HG02571 (cell line): Measurements from ENCODE around the gene MFAP2.

Experiments used
- ATAC-seq: cut with Tn5 transposase; IDR thresholded peaks from one replicate; pipeline ENCODE4 v1.9.1; 2021; ENCODE audit warnings: mild to moderate bottlenecking, moderate library complexity; ENCODE audit not compliant: unreplicated experiment

The MFAP2 gene

DNA sequence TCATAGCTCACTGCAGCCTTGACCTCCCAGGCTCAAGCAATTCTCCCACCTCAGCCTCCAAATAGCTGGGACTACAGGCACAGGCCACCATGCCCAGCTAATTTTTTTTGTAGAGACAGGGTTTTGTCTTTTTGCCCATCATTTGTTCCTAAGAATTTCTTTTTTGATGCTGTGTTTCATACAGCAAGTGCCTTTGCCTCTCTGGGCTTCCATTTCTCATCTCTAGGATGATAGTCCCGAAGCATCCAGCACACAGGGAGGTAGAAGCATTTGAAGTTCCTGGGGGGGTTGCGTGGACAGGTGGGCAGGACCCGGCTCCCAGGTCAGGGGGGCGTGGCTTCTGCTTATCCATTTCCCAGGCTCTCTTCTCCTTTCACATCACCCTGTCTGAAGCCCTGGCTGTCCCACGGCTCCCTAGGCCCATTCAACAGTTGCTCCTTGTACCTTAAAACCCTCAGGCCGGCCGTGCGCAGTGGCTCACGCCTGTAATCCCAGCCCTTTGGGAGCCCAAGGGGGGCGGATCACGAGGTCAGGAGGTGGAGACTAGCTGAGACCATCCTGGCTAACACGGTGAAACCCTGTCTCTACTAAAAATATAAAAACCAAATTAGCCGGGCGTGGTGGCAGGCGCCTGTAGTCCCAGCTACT is 27.9 kb upstream of the MFAP2 start:
- no peak for ATAC-seq

DNA sequence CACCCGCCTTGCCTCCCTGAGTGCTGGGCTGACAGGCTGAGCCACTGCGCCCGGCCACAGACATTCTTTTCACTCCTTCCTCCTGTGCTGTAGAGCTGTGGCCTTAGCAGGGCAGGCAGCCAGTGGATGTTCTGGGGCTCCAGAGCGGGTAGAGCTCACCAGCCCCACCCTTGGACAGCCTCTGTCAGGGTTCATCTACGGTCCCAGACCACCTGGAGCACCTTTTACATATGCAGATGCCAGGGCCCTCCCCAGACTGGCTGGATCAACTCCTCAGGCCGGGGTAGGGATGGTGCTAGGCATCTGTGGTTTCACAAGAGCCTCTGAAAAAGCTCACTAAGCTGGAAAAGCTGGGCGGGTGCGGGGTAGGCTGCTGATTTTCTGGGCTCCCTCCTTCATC is 26.7 kb upstream of the MFAP2 start:
- ATAC-seq, result no peak

DNA sequence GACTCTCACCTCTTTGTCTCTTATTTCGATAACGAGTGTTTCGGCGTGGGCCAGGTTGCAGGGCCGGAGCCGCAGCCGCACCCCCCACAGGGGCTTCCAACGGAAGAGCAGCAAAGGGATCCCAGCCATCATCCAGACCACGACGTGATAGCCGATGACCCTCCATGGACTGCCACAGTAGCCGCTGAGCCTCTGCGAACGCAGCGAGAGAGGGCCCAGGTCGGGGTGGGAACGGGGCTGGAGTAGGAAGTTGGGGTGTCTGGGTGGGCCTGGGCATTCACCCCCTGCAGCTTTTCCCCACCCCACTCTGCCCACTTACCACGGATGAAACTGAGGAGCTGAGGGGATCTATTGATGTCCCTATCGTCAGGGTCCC is 24.9 kb upstream of the MFAP2 start:
- no peak for ATAC-seq

DNA sequence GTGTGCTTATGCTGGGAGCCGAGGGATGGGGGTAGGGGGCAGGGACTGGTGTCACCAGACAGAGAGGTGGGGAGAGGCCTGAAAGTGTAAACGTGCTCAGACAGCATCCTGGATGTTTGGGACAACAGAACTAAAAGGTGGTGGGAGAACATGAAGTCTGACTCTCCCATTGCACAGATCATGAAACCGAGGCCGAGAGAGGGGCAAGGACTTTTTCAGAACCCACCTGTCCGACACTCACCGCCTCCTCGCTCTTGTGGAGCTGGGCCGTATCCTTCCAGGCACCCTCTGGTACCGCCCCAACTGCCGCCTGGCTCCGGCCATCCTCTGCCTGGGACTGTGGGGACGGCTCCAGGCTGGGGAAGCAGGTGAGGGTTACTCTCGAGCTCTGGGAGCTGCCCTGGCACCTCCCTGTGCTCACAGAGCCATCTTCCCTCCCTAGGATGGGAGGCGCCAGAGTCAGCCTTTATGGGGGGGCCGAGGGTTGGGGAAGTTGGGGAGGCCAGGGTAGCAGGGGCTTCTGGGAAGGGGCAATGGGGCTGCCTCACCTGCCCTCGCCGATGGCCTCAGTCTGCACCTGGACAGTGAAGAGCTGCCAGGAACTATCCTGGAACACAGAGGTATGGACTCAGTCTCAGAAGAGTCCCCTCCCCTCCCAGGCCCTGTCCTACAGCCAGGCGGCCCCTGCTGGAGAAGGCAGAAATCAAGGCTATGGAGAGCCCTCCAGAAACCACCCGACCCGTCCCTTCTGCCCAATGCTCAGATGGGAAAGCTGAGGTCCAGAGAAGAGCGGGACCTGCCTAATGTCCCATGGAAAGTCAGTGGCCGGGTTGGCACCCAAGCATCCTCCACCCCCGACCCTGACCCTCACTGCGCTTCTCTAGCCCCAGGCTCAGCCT is 24.3 kb upstream of the MFAP2 start:
- ATAC-seq, result no peak

DNA sequence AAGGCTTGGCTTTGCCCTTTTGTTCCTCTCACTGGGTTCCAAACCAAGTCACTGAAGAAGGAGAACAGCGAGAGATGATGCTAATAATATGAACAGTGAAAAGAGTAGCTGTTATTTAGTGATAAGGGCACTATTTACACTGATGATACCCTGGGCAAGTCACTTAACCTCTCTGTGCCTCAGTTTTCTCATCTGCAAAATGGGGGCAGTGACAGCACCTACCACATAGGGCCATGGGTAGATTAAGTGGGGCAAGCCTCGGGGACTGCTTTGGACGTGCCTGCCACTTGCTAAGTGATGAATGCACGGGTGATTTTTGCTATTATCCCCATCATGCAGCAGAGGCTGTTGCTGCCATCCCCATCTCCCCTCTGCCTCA is 22.1 kb upstream of the MFAP2 start:
- ATAC-seq, result no peak

DNA sequence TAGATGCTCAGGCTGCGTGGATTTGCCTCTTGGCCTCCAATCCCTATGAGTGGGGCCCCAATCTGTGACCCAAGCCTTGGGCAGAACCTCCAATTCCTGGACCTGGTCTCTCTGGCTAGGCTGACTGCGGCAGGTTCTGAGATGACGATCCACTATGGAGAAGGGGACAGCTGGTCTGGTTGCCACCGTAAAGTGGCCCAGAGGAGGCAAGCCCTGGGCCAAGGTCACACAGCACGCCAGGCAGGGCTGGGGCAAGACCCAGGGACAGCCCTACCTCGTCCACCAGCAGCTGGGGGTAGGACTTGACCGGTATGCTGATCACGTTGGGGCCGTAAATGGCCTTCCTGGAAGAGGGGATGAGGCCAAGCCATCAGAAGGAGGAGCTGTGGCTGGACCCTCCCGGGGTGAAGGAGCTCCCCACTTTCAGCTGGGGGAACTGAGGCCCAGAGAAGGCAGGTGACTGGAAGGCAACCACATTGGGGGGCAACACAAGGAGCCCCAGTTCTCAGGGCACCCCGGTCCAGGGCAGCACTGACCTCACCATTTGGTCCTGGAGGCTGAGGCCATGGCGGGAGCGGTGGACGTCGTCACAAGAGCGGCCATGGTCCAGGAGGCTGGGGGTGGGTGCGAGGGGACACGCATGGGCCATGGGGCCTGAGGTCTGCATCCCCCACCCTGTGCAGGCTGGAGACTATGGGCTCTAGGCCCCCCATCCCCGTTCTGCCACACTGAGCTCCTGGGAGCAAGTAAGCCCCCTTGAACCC is 21.5 kb upstream of the MFAP2 start:
- no peak for ATAC-seq

DNA sequence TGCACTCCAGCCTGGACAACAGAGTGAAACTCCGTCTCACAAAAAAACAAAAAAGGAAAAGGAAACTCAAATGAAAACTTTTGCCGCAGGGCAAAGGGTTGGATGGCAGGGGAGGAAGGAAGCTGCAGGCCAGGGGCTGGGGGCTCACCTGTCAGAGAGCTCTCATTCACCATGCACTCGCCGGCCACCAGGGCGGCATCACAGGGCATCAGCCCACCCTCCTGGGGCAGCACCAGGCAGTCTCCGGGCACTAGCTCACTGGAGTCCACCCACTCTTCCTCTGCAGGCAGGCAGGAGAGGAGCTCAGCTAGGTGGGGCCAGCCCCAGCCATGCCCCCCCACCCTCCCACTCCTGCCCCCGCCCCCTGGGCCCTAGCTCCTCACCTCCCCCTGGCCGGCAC is 19.4 kb upstream of the MFAP2 start:
- ATAC-seq, result no peak

DNA sequence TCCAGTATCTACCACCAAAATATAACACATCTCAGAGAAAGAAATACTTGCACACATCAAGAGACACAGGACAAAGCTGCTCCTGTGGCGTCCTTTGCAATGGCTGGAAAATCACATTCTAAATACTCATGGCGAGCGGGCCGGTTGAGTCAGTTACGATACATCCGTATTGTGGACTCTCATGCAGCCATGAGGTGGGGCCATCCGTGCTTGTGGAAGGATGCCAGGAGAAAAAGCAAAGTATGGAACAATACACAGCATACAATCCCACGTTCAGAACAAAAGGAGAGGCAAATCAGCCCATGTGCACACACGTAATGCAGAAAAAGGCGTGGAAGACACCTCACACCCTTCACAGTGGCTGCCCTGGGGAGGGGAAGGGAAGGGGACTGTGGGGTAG is 18.2 kb upstream of the MFAP2 start:
- no peak for ATAC-seq

DNA sequence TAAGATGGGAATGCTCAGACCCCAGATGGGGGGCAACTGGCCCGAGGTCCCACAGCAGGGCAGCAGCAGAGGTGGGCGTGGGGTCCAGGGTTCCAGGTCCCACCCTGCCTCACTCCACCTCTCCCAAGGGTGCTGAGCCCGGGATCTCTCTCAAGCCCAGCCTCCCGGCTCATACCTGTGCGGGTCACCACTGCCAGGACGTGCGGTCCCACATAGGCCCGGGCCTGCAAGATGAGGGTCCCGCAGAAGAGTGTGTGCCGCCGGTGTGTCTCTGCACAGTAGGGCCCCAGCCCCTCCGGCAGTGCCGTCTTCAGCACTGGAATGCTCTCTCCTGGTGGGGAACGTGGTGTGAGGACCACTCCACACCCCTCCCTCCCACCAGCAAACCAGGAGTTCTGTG is 16.4 kb upstream of the MFAP2 start:
- no peak for ATAC-seq

DNA sequence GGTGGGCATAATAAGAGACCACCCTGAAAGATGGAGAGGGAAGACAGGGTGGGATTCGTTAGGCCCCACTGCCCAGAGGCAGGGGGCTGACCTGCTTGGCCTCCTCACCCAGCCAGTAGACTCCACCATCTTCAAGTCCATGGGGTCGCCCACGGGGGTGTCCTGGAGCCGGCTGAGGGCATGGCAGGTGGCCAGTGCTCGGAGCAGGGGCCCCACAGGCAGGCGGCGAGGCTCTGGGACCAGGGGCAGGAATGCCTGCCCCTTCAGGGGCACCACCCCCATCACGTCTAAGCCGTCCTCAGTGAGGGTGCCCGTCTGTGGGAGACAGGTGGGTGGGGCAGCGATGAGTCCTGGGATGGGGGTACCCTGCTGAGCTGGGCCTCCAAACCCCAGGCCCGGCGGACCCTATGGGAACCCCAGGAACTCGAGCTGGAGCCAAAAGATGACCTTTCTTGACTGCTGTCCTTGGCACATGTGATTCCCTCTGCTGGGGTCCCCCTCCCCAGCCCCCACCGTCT is 13.2 kb upstream of the MFAP2 start:
- ATAC-seq, result no peak

DNA sequence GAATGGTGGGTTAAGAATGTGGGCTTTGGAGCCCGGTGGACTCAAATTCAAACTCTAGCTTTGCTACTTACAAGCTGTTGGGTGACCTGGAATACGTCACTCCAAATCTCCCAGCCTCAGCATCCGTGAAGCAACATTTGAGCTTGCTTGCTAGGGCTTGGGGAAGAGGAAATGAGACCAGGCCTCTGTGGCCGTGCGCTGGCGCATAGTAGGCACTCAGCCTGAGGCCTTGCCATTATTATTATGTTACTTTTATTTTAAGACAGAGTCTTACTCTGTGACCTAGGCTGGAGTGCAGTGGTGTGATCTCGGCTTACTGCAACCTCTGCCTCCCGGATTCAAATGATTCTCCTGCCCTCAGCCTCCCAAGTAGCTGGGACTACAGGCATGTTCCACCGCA is 12.3 kb upstream of the MFAP2 start:
- ATAC-seq, result no peak

DNA sequence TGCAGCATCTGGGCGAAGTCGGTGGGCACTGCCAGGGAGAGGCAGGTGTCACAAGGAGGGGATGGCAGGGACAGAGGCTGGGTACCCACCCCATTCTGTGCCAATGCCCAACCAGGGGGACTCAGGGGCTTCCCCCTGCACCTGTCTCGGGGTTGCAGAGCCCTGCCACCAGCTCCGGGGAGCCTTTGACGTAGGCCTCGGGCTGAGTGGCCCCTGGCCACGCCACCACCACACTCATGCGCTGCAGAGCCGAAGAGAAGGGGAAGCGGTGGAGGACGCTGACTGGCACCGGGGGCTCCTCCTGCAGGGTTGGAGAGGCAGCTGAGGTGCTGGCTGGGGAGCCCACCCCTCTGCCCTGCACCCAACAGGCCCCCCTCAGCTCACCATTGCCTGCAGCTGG is 11.7 kb upstream of the MFAP2 start:
- ATAC-seq, result no peak

DNA sequence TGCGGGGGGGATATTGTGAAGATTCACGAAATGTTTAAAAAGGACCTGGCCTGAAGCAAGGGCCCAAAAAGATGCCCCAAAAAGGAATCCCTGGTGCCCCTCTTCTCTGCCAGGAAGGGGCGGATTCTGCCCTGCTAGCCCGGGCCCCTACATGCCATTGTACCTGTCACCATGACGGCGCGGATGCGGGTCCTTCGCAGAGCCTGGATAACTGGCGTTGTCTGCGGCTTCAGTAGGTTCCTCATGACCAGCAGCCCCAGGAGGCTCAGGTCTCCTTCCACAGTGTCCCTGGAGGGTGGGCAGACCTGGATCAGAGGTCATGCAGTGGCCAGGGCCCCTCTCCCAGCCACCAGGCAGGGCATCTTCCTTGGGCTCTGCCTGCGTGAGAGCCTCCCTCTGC is 11.2 kb upstream of the MFAP2 start:
- ATAC-seq, result no peak

DNA sequence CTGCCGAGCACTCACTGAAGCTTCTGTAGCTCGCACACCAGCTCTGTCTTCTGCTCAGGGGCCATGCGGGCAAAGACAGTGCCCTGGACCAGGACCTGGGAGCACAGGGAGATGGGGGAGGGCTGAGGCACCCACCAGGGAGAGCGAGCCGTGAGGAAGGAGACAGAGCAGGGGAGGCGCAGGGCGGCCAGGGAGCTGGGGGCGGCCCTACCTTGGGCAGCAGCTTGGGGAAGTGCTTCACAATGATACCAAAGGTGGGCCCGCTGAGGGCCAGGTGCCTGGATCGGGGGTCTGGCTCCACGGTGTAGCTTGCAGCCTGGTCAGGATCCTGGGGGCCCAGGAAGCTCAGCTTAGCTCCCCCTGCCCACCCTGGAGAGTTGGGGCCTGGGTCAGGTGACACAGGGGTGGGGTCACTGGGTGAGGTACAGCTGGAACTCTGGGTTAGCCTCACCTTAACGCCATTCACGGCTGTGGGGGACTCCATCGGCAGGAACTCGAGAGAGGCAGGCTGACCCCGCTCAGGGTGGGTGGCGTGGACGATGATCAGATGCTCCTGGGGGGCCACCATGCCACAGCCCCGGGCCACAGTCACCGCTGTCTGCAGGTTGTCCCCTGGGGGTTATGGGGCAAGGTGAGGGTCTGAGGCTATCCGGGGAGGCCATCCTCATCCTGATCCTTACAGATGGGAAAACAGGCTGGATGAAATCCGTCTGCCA is 9.4 kb upstream of the MFAP2 start:
- no peak for ATAC-seq

DNA sequence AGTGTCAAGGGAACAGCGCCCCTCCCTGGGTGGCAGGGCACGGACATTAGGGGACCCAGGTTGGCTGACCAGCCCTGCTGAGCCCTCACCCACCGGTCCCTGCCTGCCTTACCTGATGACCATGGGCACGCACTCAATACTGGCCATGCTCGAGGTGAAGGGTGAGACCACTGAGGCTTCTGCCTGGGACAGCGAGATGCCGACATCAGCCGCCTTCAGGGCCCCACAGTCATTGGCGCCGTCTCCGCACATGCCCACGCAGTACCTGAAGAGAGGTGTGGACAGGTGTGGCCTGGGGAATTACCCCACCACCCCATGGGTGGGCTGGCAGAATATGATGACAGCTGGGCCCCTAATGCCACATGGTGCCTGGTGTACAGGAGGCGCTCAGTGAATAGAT is 7.8 kb upstream of the MFAP2 start:
- no peak for ATAC-seq

DNA sequence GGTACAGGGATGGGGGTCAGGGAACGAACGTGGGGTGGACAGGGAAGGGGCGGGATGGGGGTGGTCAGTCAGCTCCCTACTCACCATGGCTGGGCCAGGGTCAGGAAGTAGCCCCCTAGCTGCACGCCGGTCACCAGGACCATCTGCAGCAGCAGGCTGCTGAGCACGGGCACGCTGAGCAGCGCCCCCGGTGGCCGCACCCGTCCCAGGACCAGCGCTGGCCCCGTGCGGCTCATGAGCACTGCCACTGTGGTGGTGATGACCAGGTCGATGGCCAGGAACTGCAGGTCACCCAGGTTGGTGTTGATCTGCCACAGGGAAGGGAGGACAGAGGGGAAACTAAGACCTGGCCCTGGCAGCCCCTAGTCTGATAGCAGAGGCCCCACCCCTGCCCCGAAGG is 6.5 kb upstream of the MFAP2 start:
- ATAC-seq, result no peak

DNA sequence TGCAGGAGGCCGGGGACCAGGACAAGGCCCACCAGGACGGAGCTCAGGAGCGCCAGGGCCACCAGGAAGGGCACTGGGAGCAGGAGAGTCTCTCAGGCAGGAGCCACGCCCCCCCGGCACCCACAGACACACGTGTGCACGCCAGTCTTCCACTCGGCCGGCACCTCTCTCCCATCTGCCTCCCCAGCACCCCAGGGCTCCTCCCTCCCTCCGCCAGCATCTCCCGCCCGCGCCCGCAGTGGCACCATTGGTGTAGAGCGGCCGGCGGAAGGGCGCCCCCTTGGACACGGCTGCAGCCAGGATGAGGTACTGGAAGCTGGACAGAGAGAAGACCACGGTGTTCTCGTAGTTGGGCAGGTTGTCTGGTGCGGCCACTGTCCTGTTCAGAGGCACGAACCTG is 6.1 kb upstream of the MFAP2 start:
- ATAC-seq, result no peak

DNA sequence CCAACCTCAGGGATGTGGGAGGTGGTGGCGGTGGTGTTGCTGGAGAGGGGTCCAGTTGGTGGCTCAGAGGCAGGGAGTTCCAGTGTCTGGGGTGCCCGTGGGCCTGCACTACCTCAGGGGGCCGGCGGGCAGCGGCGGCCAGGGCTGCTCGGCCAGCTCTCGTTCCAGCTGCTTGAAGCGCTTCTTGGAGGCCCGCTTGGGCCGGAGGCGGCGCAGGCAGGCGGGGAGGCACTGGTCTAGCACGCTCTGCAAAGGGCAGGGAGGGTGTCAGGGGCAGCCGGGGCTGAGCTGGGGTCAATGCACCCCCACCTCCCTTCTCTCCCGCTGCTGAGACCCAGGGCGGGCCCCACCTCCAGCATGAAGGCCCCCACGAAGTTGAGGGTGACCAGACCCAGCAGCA is 5.7 kb upstream of the MFAP2 start:
- ATAC-seq, result no peak

DNA sequence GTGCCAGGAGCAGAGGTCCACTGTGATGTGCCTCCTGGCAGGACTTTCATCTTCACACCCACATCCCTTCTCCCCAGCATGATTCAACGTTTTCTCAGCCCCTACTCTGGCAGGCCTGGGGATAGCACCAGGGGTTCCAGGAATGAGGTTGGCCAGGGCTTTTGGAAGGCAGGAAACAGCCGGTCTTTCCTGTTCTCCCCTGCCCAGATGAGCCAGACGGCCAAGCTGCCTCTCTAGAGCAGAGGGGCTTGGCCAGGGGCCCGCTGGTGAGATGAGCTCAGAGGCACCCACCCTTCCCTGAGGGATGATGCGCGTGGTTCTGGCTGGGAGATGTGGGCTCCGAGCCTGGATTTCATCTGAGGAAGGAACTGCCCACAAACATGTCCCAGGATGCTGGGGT is 4.3 kb upstream of the MFAP2 start:
- no peak for ATAC-seq

DNA sequence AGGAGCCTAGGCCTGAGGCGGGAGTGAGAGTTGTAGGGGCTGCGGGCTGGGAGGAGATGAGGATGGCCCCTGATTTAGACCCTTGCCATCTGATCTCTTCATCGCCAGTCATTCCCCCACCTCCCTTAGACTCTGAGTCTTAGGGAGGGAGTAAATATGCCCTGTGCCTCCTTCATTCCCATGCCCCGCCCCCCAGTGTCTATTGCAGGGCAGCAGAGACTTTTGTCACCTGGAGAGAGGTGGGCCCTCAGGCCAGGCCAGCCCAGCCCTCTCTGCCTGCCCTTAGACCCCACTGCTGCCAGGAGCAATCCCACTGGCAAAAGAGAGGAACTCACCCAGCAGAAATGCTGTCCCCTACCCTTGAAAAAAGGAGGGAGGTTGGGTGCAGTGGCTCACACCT is 3.2 kb upstream of the MFAP2 start:
- ATAC-seq, result no peak

DNA sequence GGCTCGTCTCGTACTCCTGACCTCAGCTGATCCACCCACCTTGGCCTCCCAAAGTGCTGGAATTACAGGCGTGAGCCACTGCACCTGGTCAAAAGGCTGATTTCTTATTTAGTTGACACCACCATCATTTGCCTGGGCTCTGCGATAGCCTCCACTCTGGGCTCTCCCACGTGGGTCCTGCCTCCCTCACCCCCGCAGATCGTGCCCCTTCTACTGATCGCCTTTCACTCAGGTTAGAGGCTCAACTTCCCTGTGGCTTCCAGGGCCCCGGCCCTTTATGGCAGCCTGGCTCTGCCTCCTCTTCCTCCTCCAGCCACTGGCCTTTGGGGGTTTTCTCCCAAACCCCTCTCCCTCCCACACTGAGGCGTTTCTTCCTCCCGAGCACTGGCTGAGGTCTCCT is 2.5 kb upstream of the MFAP2 start:
- no peak for ATAC-seq
